K562 (cell line): ENCODE results near the gene TNFAIP3. TPM values are rescaled to one million over a fixed set of nuclear protein-coding genes. Genes with fewer than 3 reads are reported as not detected.

ENCODE experiments used
- ARID1B ChIP-seq: fragments of 450-650 bp; IDR thresholded peaks from 2 replicates; pipeline ENCODE4 v1.6.1; 2016; ENCODE audit warnings: antibody characterized with exemption, mild to moderate bottlenecking, inconsistent platforms
- CREB3L1 ChIP-seq: fragments of 450-650 bp; IDR thresholded peaks from 2 replicates; pipeline ENCODE4 v1.6.1; 2014; ENCODE audit warnings: low read depth, mild to moderate bottlenecking, moderate library complexity, borderline replicate concordance
- CUX1 ChIP-seq: fragments of 200-800 bp; sonication (Bioruptor generic); IDR thresholded peaks from 2 replicates; pipeline ENCODE4 v1.6.1; 2016; ENCODE audit warnings: missing genetic modification characterization, missing compliant biosample characterization
- ETV6 ChIP-seq, 3 experiments: fragments of 150-350 bp in 1 of 3; sonication (generic) in 1 of 3; formaldehyde crosslinking in 1 of 3; IDR thresholded peaks; 2 replicates each; pipeline versions ENCODE4 v1.6.1 to v1.8.0; 2014 to 2022; ENCODE audit warnings: borderline replicate concordance in 2 of 3, low read depth in 2 of 3, antibody characterized with exemption in 1 of 3, low read length in 1 of 3, mild to moderate bottlenecking in 1 of 3, missing genetic modification reagents in 1 of 3
- RFX7 ChIP-seq: fragments of 250-450 bp; sonication (Bioruptor Pico); IDR thresholded peaks from 2 replicates; pipeline ENCODE4 v1.5.1; 2021; ENCODE audit warnings: mild to moderate bottlenecking
- SAFB ChIP-seq: fragments of 200-400 bp; formaldehyde crosslinking; IDR thresholded peaks from 2 replicates; pipeline ENCODE4 v1.6.1; 2017; ENCODE audit warnings: low read depth, low read length, borderline replicate concordance
- polyA plus RNA-seq, 8 experiments: library from polyadenylated mRNA; depleted of rRNA in 4 of 8; stranded (reverse) in 5 of 8; unstranded in 3 of 8; fragments of >200 nt; fragmentation: Nextera tagmentation in 2 of 8; fragmentation: Illumina TruSeq in 1 of 8; extraction: Ambion mirVana in 2 of 8; extraction: Trizol in 1 of 8; gene quantifications; 2 replicates each; pipeline versions ENCODE4 v1.2.1 to v1.2.3, GENCODE V29; 2011 to 2014; ENCODE audit warnings: inconsistent platforms in 1 of 8, missing spikeins in 1 of 8
- total RNA-seq, 7 experiments: library from RNA; depleted of rRNA in 6 of 7; stranded (reverse); fragments of >200 nt in 6 of 7; fragmentation: Illumina TruSeq in 2 of 7; extraction: Trizol in 2 of 7; gene quantifications; 2 replicates each; pipeline versions ENCODE4 v1.2.1 to v1.2.3, GENCODE V29; 2011 to 2021; ENCODE audit warnings: low replicate concordance in 1 of 7
- TF ChIP-seq, protein P1 (sequence below): fragments of 200-600 bp; sonication (generic); IDR thresholded peaks from one replicate; pipeline ENCODE4 v1.6.1; 2012; ENCODE audit warnings: mild to moderate bottlenecking, low read depth, low read length, inconsistent platforms

Gene TNFAIP3
- total and polyA plus RNA-seq, 9 of the 15 experiments (the other 6 are each of a cell fraction or from before 2014, with no cell fraction given), result 0.79 to 17.0 (median 6.4) TPM

GRCh38 chr6:137866200-137866913 lies 702 bp upstream of the TNFAIP3 start (continued):
- TF ChIP-seq, protein P1, sequence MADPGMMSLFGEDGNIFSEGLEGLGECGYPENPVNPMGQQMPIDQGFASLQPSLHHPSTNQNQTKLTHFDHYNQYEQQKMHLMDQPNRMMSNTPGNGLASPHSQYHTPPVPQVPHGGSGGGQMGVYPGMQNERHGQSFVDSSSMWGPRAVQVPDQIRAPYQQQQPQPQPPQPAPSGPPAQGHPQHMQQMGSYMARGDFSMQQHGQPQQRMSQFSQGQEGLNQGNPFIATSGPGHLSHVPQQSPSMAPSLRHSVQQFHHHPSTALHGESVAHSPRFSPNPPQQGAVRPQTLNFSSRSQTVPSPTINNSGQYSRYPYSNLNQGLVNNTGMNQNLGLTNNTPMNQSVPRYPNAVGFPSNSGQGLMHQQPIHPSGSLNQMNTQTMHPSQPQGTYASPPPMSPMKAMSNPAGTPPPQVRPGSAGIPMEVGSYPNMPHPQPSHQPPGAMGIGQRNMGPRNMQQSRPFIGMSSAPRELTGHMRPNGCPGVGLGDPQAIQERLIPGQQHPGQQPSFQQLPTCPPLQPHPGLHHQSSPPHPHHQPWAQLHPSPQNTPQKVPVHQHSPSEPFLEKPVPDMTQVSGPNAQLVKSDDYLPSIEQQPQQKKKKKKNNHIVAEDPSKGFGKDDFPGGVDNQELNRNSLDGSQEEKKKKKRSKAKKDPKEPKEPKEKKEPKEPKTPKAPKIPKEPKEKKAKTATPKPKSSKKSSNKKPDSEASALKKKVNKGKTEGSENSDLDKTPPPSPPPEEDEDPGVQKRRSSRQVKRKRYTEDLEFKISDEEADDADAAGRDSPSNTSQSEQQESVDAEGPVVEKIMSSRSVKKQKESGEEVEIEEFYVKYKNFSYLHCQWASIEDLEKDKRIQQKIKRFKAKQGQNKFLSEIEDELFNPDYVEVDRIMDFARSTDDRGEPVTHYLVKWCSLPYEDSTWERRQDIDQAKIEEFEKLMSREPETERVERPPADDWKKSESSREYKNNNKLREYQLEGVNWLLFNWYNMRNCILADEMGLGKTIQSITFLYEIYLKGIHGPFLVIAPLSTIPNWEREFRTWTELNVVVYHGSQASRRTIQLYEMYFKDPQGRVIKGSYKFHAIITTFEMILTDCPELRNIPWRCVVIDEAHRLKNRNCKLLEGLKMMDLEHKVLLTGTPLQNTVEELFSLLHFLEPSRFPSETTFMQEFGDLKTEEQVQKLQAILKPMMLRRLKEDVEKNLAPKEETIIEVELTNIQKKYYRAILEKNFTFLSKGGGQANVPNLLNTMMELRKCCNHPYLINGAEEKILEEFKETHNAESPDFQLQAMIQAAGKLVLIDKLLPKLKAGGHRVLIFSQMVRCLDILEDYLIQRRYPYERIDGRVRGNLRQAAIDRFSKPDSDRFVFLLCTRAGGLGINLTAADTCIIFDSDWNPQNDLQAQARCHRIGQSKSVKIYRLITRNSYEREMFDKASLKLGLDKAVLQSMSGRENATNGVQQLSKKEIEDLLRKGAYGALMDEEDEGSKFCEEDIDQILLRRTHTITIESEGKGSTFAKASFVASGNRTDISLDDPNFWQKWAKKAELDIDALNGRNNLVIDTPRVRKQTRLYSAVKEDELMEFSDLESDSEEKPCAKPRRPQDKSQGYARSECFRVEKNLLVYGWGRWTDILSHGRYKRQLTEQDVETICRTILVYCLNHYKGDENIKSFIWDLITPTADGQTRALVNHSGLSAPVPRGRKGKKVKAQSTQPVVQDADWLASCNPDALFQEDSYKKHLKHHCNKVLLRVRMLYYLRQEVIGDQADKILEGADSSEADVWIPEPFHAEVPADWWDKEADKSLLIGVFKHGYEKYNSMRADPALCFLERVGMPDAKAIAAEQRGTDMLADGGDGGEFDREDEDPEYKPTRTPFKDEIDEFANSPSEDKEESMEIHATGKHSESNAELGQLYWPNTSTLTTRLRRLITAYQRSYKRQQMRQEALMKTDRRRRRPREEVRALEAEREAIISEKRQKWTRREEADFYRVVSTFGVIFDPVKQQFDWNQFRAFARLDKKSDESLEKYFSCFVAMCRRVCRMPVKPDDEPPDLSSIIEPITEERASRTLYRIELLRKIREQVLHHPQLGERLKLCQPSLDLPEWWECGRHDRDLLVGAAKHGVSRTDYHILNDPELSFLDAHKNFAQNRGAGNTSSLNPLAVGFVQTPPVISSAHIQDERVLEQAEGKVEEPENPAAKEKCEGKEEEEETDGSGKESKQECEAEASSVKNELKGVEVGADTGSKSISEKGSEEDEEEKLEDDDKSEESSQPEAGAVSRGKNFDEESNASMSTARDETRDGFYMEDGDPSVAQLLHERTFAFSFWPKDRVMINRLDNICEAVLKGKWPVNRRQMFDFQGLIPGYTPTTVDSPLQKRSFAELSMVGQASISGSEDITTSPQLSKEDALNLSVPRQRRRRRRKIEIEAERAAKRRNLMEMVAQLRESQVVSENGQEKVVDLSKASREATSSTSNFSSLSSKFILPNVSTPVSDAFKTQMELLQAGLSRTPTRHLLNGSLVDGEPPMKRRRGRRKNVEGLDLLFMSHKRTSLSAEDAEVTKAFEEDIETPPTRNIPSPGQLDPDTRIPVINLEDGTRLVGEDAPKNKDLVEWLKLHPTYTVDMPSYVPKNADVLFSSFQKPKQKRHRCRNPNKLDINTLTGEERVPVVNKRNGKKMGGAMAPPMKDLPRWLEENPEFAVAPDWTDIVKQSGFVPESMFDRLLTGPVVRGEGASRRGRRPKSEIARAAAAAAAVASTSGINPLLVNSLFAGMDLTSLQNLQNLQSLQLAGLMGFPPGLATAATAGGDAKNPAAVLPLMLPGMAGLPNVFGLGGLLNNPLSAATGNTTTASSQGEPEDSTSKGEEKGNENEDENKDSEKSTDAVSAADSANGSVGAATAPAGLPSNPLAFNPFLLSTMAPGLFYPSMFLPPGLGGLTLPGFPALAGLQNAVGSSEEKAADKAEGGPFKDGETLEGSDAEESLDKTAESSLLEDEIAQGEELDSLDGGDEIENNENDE, result no peak
- TF ChIP-seq SAFB (no peak), CREB3L1 (0 out of 2 replicates have a peak, but pooled peaks have one; percentile 35), CUX1 (CRISPR knock-in tag) (no peak), ETV6 (IDR thresholded peaks at IDR 0.05; ENCODE audit: borderline replicate concordance in 1 of 2, low read depth in 2 of 2, low read length in 1 of 2) (peak in 1 of 2 experiments; percentile 15; a peak in 2 of 4 replicates), ETV6 (CRISPR knock-in tag; IDR thresholded peaks at IDR 0.05; ENCODE audit: borderline replicate concordance) (no peak), ARID1B (peak; percentile 93), RFX7 (no peak)
